Kidney epithelial cell (primary cell): Measurements from ENCODE around the gene SV2C. TPM values are rescaled to one million over a fixed set of nuclear protein-coding genes. Genes with fewer than 3 reads are reported as not detected.

Experiments
- DNase-seq: peaks from one replicate; pipeline ENCODE4 v3.0.0-alpha.2; 2010; ENCODE audit warnings: low read depth
- H3K27me3 ChIP-seq: 2 replicates; pipeline ENCODE4 v1.6.0; 2011; ENCODE audit warnings: low read length; ENCODE audit not compliant: control insufficient read depth, insufficient read depth
- H3K36me3 ChIP-seq: 2 replicates; pipeline ENCODE4 v1.5.1; 2011; ENCODE audit warnings: low read length; ENCODE audit not compliant: control insufficient read depth, insufficient read depth
- H3K4me3 ChIP-seq: 2 replicates; pipeline ENCODE4 v1.5.1; 2011; ENCODE audit warnings: low read depth, mild to moderate bottlenecking, control low read depth, low read length
- total RNA-seq: library from RNA; depleted of rRNA; stranded (reverse); fragments of >200 nt; gene quantifications from 2 replicates; pipeline ENCODE4 v1.2.3, GENCODE V29; 2015
- TF ChIP-seq, protein P1 (sequence below): IDR thresholded peaks from 2 replicates; pipeline ENCODE4 v1.5.1; 2011; ENCODE audit warnings: mild to moderate bottlenecking, moderate library complexity, low read length, control low read depth, inconsistent platforms; ENCODE audit not compliant: insufficient read depth, poor library complexity, severe bottlenecking

Gene SV2C
- total RNA-seq, 1 donor from 2014 or later: 0.04 TPM

DNA sequence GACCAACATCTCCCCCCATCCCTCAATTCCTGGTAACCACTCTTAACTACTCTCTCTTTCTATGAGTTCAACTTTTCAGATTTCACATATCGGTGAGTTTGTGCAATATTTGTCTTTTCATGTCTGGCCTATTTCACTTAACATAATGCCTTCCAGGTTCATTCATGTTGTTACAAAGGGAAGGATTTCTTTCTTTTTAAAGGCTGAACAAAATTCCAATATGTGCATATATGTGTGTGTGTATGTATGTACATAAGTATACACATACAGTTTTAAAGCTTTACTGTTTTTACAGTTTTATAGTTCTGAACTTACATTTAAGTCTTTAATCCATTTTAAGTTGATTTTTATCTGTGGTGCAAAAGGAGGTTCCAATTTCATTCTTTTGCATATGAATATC lies 130.7 kb downstream of the SV2C start:
- no peak overlapping the region for H3K4me3 ChIP-seq
- no peaks in the 10 kb centered on the region for H3K36me3 ChIP-seq
- H3K27me3 ChIP-seq: no peaks in the 10 kb centered on the region
- TF ChIP-seq, protein P1, sequence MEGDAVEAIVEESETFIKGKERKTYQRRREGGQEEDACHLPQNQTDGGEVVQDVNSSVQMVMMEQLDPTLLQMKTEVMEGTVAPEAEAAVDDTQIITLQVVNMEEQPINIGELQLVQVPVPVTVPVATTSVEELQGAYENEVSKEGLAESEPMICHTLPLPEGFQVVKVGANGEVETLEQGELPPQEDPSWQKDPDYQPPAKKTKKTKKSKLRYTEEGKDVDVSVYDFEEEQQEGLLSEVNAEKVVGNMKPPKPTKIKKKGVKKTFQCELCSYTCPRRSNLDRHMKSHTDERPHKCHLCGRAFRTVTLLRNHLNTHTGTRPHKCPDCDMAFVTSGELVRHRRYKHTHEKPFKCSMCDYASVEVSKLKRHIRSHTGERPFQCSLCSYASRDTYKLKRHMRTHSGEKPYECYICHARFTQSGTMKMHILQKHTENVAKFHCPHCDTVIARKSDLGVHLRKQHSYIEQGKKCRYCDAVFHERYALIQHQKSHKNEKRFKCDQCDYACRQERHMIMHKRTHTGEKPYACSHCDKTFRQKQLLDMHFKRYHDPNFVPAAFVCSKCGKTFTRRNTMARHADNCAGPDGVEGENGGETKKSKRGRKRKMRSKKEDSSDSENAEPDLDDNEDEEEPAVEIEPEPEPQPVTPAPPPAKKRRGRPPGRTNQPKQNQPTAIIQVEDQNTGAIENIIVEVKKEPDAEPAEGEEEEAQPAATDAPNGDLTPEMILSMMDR: no peak
- no peak for DNase-seq

DNA sequence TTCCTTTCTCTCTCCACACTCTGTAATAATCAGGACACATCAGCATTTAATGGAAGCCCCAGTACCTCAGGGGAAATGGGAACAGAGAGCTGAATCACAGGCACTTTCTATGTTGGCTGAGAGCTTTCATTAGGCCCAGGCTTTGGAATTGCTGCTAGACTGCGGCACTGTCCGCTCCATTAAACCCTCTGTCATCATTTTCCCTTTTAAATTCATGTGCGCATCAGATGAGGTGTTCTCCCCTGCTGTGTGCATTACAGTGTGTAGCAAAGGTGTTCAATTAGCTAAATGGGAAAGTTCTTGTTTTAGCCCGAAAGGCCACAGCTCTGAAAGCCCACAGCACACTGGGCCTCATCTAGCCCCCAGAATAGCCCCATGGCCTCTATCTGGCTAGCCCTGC lies 133.6 kb downstream of the SV2C start:
- H3K27me3 ChIP-seq: no peaks in the 10 kb centered on the region
- no peak overlapping the region for H3K4me3 ChIP-seq
- TF ChIP-seq, protein P1: no peak
- no peak for DNase-seq
- no peaks in the 10 kb centered on the region for H3K36me3 ChIP-seq

DNA sequence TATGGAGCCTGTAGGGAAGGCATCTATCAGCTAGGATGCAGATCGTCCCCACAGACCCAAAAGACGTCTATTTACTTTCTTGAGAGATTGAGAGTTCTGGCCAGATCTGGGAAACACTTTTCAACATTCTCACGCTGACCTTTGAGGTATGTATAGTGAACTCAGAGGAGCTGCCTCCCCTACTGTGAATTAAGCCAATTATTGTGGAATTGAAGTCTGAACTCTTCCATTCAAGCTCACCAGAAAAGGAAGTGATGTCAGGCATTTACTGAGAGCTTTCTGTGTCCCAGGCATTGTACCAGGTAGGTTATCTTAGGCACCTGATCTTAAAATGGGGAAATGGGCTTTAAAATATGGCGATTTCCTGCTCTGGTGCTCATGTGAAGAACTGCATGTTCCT lies 136.5 kb downstream of the SV2C start:
- no peak overlapping the region for H3K4me3 ChIP-seq
- DNase-seq: no peak
- no peaks in the 10 kb centered on the region for H3K27me3 ChIP-seq
- no peaks in the 10 kb centered on the region for H3K36me3 ChIP-seq
- TF ChIP-seq, protein P1: no peak

DNA sequence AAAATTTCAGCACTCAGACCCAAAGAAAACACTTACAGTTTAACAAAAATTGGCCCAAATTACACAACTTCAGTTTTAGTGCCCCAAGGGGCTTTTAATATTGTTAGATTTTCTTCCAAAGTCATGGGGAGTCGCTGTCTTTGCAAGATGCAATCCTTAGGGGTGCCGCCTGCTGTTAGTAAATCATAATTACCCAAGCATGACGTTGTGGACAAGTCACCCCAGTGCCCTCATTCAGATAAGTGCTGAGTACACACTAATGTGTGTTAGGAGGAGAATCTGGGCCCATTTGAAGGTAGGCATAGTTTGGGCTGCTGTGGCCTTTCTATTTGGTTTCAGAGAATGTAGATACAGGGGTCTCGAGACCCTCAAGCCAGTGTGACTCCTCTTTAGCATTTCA lies 138.1 kb downstream of the SV2C start:
- Histone ChIP-seq H3K4me3 (no peak overlapping the region), H3K36me3 (no peaks in the 10 kb centered on the region), H3K27me3 (no peaks in the 10 kb centered on the region)
- TF ChIP-seq, protein P1: no peak
- no peak for DNase-seq

DNA sequence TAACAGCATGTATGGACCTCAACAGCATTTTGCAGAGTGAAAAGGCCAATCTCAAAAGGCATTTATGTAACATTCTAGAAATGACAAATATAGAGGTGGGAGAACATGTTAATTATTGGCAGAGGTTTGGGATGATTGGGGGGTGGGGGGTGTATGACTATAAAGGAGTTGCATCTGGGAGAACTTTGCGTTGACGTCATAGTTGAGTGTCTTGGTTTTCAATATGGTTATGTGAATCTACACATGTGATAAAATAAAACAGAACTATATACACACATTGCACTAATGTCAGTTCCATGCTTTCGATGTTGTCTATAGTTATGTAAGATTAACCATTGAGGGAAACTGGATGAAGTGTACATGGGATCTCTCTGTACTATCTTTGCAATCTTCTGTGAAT lies 139.1 kb downstream of the SV2C start:
- Histone ChIP-seq H3K27me3 (no peaks in the 10 kb centered on the region), H3K36me3 (no peaks in the 10 kb centered on the region), H3K4me3 (no peak overlapping the region)
- DNase-seq: no peak
- TF ChIP-seq, protein P1: no peak

DNA sequence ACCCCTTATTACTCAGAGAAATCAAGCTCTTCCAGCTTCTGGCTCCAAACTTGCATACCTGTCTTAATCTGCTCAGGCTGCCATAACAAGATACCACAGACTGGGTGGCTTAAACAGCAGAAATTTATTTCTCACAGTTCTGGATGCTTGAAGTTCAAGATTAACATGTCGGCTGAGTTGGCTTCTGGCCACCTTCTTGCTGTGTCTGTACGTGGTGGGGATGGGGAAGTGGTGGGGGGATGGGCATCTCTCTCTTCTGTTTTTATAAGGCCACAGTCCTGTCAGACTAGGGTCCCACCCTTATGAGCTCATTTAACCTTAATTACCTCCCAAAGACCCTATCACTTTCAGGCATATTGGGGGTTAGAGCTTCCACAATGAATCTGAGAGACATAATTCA lies 140.5 kb downstream of the SV2C start:
- no peaks in the 10 kb centered on the region for H3K36me3 ChIP-seq
- no peak for DNase-seq
- TF ChIP-seq, protein P1: no peak
- H3K27me3 ChIP-seq: no peaks in the 10 kb centered on the region
- no peak overlapping the region for H3K4me3 ChIP-seq
